HUDEP-2 (cell line): ENCODE results near the gene FNBP1.
A peak's percentile ranks its signal among the peaks of the same experiment; 100 is the strongest.
"Not testable (repeated sequence)": the region's sequence is repeated elsewhere in the genome, so short reads cannot be mapped to it uniquely, and the experiment has no call there.

Experiments used
- DNase-seq, 76 experiments: peaks; one replicate each; lab custom pipeline; 2025; ENCODE audit not compliant: unreplicated experiment in 76 of 76; lab: John Stamatoyannopoulos, UW

Gene FNBP1

GRCh38 chr9:129962889-129963703, 79.9 kb downstream of the FNBP1 start:
- DNase-seq: no peak

GRCh38 chr9:129962451-129962864, 80.5 kb downstream of the FNBP1 start:
- DNase-seq: no peak

- no peak for DNase-seq
Measured at GRCh38 chr9:129958796-129959195, 84.2 kb downstream of the FNBP1 start.

GRCh38 chr9:129954868-129955550, 88.0 kb downstream of the FNBP1 start:
- peak in 28 of 76 experiments; percentile 2 to 64 (median 36) for DNase-seq

GRCh38 chr9:129953736-129954135, 89.3 kb downstream of the FNBP1 start:
- DNase-seq: no peak

- DNase-seq: no peak
Measured at GRCh38 chr9:129952337-129952736, 90.7 kb downstream of the FNBP1 start.

- DNase-seq: no peak
Measured at GRCh38 chr9:129949821-129950220, 93.2 kb downstream of the FNBP1 start.

- DNase-seq: not testable (repeated sequence)
Measured at GRCh38 chr9:129948626-129949025, 94.4 kb downstream of the FNBP1 start.

- no peak for DNase-seq
Measured at GRCh38 chr9:129946246-129946995, 96.6 kb downstream of the FNBP1 start.

- no peak for DNase-seq
Measured at GRCh38 chr9:129945314-129945713, 97.7 kb downstream of the FNBP1 start.

GRCh38 chr9:129944506-129945116, 98.4 kb downstream of the FNBP1 start:
- no peak for DNase-seq

- no peak for DNase-seq
Measured at GRCh38 chr9:129939431-129939830, 103.6 kb downstream of the FNBP1 start.

GRCh38 chr9:129938291-129938979, 104.6 kb downstream of the FNBP1 start:
- DNase-seq: no peak

- not testable (repeated sequence) for DNase-seq
Measured at GRCh38 chr9:129937879-129938278, 105.1 kb downstream of the FNBP1 start.

GRCh38 chr9:129936222-129936621, 106.8 kb downstream of the FNBP1 start:
- DNase-seq: no peak

- no peak for DNase-seq
Measured at GRCh38 chr9:129934780-129935179, 108.2 kb downstream of the FNBP1 start.

GRCh38 chr9:129934041-129934591, 108.9 kb downstream of the FNBP1 start:
- DNase-seq: no peak

- DNase-seq: no peak
Measured at GRCh38 chr9:129933185-129934040, 109.6 kb downstream of the FNBP1 start.
